WERI-Rb-1 (cell line): ENCODE measurements around the gene SCAMP5.

Experiments
- DNase-seq: peaks from one replicate; pipeline ENCODE4 v3.0.0-alpha.2; 2020
- H3K27ac ChIP-seq: fragments of 250-450 bp; sonication (Bioruptor Pico); 2 replicates; pipeline ENCODE4 v1.5.1; 2020; ENCODE audit warnings: mild to moderate bottlenecking, moderate library complexity
- H3K27me3 ChIP-seq: fragments of 250-450 bp; sonication (Bioruptor Pico); 2 replicates; pipeline ENCODE4 v1.5.1; 2021; ENCODE audit warnings: mild to moderate bottlenecking, low read depth, moderate library complexity; ENCODE audit not compliant: insufficient read depth, severe bottlenecking
- H3K36me3 ChIP-seq: fragments of 250-450 bp; sonication (Bioruptor Pico); 2 replicates; pipeline ENCODE4 v1.5.1; 2020; ENCODE audit warnings: mild to moderate bottlenecking, moderate library complexity
- H3K4me3 ChIP-seq: 2 replicates; pipeline ENCODE4 v1.5.1; 2011; ENCODE audit warnings: low read depth, mild to moderate bottlenecking, control low read depth, low read length
- H3K9me3 ChIP-seq: fragments of 250-450 bp; sonication (Bioruptor Pico); 2 replicates; pipeline ENCODE4 v1.5.1; 2021; ENCODE audit warnings: mild to moderate bottlenecking, moderate library complexity; ENCODE audit not compliant: severe bottlenecking
- CTCF ChIP-seq: IDR thresholded peaks from 2 replicates; pipeline ENCODE4 v1.5.1; 2011; ENCODE audit warnings: low read depth, mild to moderate bottlenecking, control low read depth, inconsistent platforms, low read length

The SCAMP5 gene

GRCh38 chr15:74959586-74959939, 35.8 kb upstream of the SCAMP5 start:
- H3K27ac ChIP-seq: no peak overlapping the region
- no peak overlapping the region for H3K4me3 ChIP-seq
- H3K36me3 ChIP-seq: no peaks in the 10 kb centered on the region
- no peaks in the 10 kb centered on the region for H3K27me3 ChIP-seq
- no peak for TF ChIP-seq CTCF
- H3K9me3 ChIP-seq: no peaks in the 10 kb centered on the region
- DNase-seq: no peak

- Histone ChIP-seq H3K36me3 (no peaks in the 10 kb centered on the region), H3K27me3 (no peaks in the 10 kb centered on the region), H3K4me3 (no peak overlapping the region), H3K9me3 (no peaks in the 10 kb centered on the region), H3K27ac (no peak overlapping the region)
- no peak for TF ChIP-seq CTCF
- no peak for DNase-seq
These were observed 35.1 kb upstream of the SCAMP5 start for GRCh38 chr15:74960286-74960685.

GRCh38 chr15:74960995-74961588, 34.3 kb upstream of the SCAMP5 start:
- Histone ChIP-seq H3K36me3 (no peaks in the 10 kb centered on the region), H3K27ac (no peak overlapping the region), H3K9me3 (no peaks in the 10 kb centered on the region), H3K4me3 (no peak overlapping the region), H3K27me3 (no peaks in the 10 kb centered on the region)
- no peak for TF ChIP-seq CTCF
- no peak for DNase-seq

GRCh38 chr15:74961616-74962015, 33.7 kb upstream of the SCAMP5 start:
- no peak for DNase-seq
- no peak for TF ChIP-seq CTCF
- no peak overlapping the region for H3K4me3 ChIP-seq
- no peak overlapping the region for H3K27ac ChIP-seq
- H3K36me3 ChIP-seq: no peaks in the 10 kb centered on the region
- no peaks in the 10 kb centered on the region for H3K9me3 ChIP-seq
- no peaks in the 10 kb centered on the region for H3K27me3 ChIP-seq

GRCh38 chr15:74962219-74962618, 33.1 kb upstream of the SCAMP5 start:
- no peak for DNase-seq
- Histone ChIP-seq H3K36me3 (no peaks in the 10 kb centered on the region), H3K27me3 (no peaks in the 10 kb centered on the region), H3K27ac (no peak overlapping the region), H3K4me3 (no peak overlapping the region), H3K9me3 (no peaks in the 10 kb centered on the region)
- TF ChIP-seq CTCF: no peak

- Histone ChIP-seq H3K27me3 (no peaks in the 10 kb centered on the region), H3K27ac (no peak overlapping the region), H3K4me3 (no peak overlapping the region), H3K9me3 (no peaks in the 10 kb centered on the region), H3K36me3 (no peaks in the 10 kb centered on the region)
- DNase-seq: no peak
- TF ChIP-seq CTCF: no peak
These were observed 32.7 kb upstream of the SCAMP5 start for GRCh38 chr15:74962671-74963070.
